K562 (cell line): ENCODE data around the gene GARNL3. TPM values are rescaled to one million over a fixed set of nuclear protein-coding genes. Genes with fewer than 3 reads are reported as not detected.

Experiments
- ATAC-seq: fragments of 200-7000 bp; cut with Tn5 transposase; 3 replicates; pipeline ENCODE4 v1.9.1; 2020; ENCODE audit warnings: moderate library complexity
- BruUV-seq: library from RNA; stranded (reverse); fragments of 400-500 nt; replicated peaks from 2 replicates; lab custom pipeline; 2021; lab: Mats Ljungman, UMichigan
- CTCF ChIA-PET: fragments of 300-600 bp; formaldehyde crosslinking; extraction: SDS; loops from one replicate; lab custom pipeline; 2021; ENCODE audit warnings: low intra/inter-chr PET ratio; lab: Yijun Ruan, JAX
- POLR2A ChIA-PET: fragments of 300-600, 350-650 bp; sonication (Branson Sonifier 250); formaldehyde crosslinking; extraction: SDS; loops from one replicate; lab custom pipeline; 2021; ENCODE audit warnings: antibody characterized with exemption, inconsistent platforms; lab: Yijun Ruan, JAX
- DNase-seq, 4 experiments: peaks; one replicate each; pipeline versions ENCODE4 v3.0.0 to v3.0.0-alpha.2; 2011 to 2018; ENCODE audit warnings: low spot score in 3 of 4, mixed read lengths in 3 of 4; ENCODE audit errors: extremely low read depth in 1 of 4
- FAIRE-seq: peaks from 2 replicates; lab custom pipeline; 2011; peaks lifted over from hg19 to GRCh38; lab: Jason Lieb, UNC
- H2AFZ ChIP-seq: 2 replicates; pipeline ENCODE4 v1.6.0; 2011; ENCODE audit warnings: low read depth, low read length, control low read depth, inconsistent platforms
- H3K27ac ChIP-seq: fragments of 200-600 bp; 3 replicates; pipeline ENCODE4 v1.8.0; 2011; ENCODE audit warnings: low read depth, mild to moderate bottlenecking, control low read depth, inconsistent platforms, low read length, moderate library complexity, mixed read lengths; ENCODE audit errors: extremely low read depth
- H3K27me3 ChIP-seq, 2 experiments: fragments of 300-600 bp in 1 of 2; 2 replicates in 1 of 2; 3 replicates in 1 of 2; pipeline versions ENCODE4 v1.6.0 to v1.8.0; 2011; ENCODE audit warnings: inconsistent platforms in 2 of 2, low read length in 2 of 2, mild to moderate bottlenecking in 1 of 2, mixed read lengths in 1 of 2, moderate library complexity in 1 of 2; ENCODE audit not compliant: control insufficient read depth in 2 of 2, insufficient read depth in 2 of 2
- H3K36me3 ChIP-seq: fragments of 300-600 bp; 3 replicates; pipeline ENCODE4 v1.8.0; 2011; ENCODE audit warnings: mild to moderate bottlenecking, low read length, inconsistent platforms; ENCODE audit not compliant: control insufficient read depth, insufficient read depth
- H3K4me1 ChIP-seq, 2 experiments: fragments of 200-600 bp in 1 of 2; replicated peaks in 1 of 2; 2 replicates in 1 of 2; 3 replicates in 1 of 2; pipeline versions ENCODE4 v1.5.1 to v1.8.0; 2011; ENCODE audit warnings: inconsistent platforms in 2 of 2, low read length in 2 of 2, mild to moderate bottlenecking in 1 of 2, mixed read lengths in 1 of 2, moderate library complexity in 1 of 2; ENCODE audit not compliant: control insufficient read depth in 2 of 2, insufficient read depth in 2 of 2
- H3K4me2 ChIP-seq: 2 replicates; pipeline ENCODE4 v1.6.1; 2011; ENCODE audit warnings: low read length, control low read depth, inconsistent platforms, mixed read lengths; ENCODE audit not compliant: insufficient read depth
- H3K4me3 ChIP-seq: fragments of 200-600 bp; sonication (generic), shearing (Covaris generic); 2 replicates; pipeline ENCODE4 v1.5.1; 2016; ENCODE audit warnings: control low read depth, inconsistent platforms
- H3K79me2 ChIP-seq: fragments of 200-600 bp; 3 replicates; pipeline ENCODE4 v1.8.0; 2011; ENCODE audit warnings: low read length, inconsistent platforms; ENCODE audit not compliant: control insufficient read depth, insufficient read depth
- H3K9ac ChIP-seq, 2 experiments: 2 replicates each; pipeline versions ENCODE4 v1.6.0 to v1.6.1; 2011; ENCODE audit warnings: low read depth in 2 of 2, low read length in 2 of 2, control low read depth in 1 of 2, inconsistent platforms in 1 of 2, mild to moderate bottlenecking in 1 of 2, mixed read lengths in 1 of 2; ENCODE audit not compliant: insufficient read depth in 1 of 2
- H3K9me1 ChIP-seq: one replicate; pipeline ENCODE4 v1.6.0; 2011; ENCODE audit warnings: inconsistent platforms, mild to moderate bottlenecking, low read length, moderate library complexity; ENCODE audit not compliant: control insufficient read depth, insufficient read depth
- H3K9me3 ChIP-seq: replicated peaks from 2 replicates; pipeline ENCODE4 v1.5.1; 2011; ENCODE audit warnings: low read depth, low read length, inconsistent platforms; ENCODE audit not compliant: control insufficient read depth, insufficient read depth
- H4K20me1 ChIP-seq: replicated peaks from 2 replicates; pipeline ENCODE4 v1.6.1; 2011; ENCODE audit warnings: low read length, inconsistent platforms, mixed read lengths; ENCODE audit not compliant: control insufficient read depth, insufficient read depth
- WGBS: fragments of 100-300 bp; shearing (Covaris generic); methylation state at CpG from one replicate; pipeline ENCODE4 v1.1.6; 2016; ENCODE audit warnings: low coverage, mixed read lengths; ENCODE audit not compliant: insufficient coverage; ENCODE audit errors: missing lambda C conversion rate; 5-methylcytosine and 5-hydroxymethylcytosine counted together
- in situ Hi-C: fragments of 300-500 bp; cut with MboI; formaldehyde crosslinking; loops from 4 replicates; pipeline ENCODE4 v1.15.0; 2018; ENCODE audit warnings: inconsistent platforms, mixed read lengths
- intact Hi-C: fragments of 100-400 bp; cut with micrococcal nuclease; formaldehyde crosslinking; loops from 2 replicates; pipeline ENCODE4 v1.14.2; 2022
- polyA plus RNA-seq, 8 experiments: library from polyadenylated mRNA; depleted of rRNA in 4 of 8; stranded (reverse) in 5 of 8; unstranded in 3 of 8; fragments of >200 nt; fragmentation: Nextera tagmentation in 2 of 8; fragmentation: Illumina TruSeq in 1 of 8; extraction: Ambion mirVana in 2 of 8; extraction: Trizol in 1 of 8; gene quantifications; 2 replicates each; pipeline versions ENCODE4 v1.2.1 to v1.2.3, GENCODE V29; 2011 to 2014; ENCODE audit warnings: inconsistent platforms in 1 of 8, missing spikeins in 1 of 8
- total RNA-seq, 7 experiments: library from RNA; depleted of rRNA in 6 of 7; stranded (reverse); fragments of >200 nt in 6 of 7; fragmentation: Illumina TruSeq in 2 of 7; extraction: Trizol in 2 of 7; gene quantifications; 2 replicates each; pipeline versions ENCODE4 v1.2.1 to v1.2.3, GENCODE V29; 2011 to 2021; ENCODE audit warnings: low replicate concordance in 1 of 7
- TF ChIP-seq, protein P1 (sequence below), 3 experiments: IDR thresholded peaks in 2 of 3; conservative IDR thresholded peaks in 1 of 3; 2 replicates each; pipeline ENCODE4 v1.5.1; 2011 to 2012; ENCODE audit warnings: low read length in 3 of 3, mild to moderate bottlenecking in 3 of 3, control low read depth in 2 of 3, improper control_type of control experiment in 1 of 3, inconsistent platforms in 1 of 3, low read depth in 1 of 3, mixed read lengths in 1 of 3, moderate library complexity in 1 of 3; ENCODE audit not compliant: insufficient read depth in 2 of 3
- TF ChIP-seq, protein P2 (sequence below): fragments of 450-650 bp; IDR thresholded peaks from 2 replicates; pipeline ENCODE4 v1.6.1; 2016; ENCODE audit warnings: missing biosample characterization, missing genetic modification characterization

GARNL3 gene
- total and polyA plus RNA-seq, 9 of the 15 experiments (the other 6 are each of a cell fraction or from before 2014, with no cell fraction given): 0.35 to 2.7 (median 1.6) TPM

DNA sequence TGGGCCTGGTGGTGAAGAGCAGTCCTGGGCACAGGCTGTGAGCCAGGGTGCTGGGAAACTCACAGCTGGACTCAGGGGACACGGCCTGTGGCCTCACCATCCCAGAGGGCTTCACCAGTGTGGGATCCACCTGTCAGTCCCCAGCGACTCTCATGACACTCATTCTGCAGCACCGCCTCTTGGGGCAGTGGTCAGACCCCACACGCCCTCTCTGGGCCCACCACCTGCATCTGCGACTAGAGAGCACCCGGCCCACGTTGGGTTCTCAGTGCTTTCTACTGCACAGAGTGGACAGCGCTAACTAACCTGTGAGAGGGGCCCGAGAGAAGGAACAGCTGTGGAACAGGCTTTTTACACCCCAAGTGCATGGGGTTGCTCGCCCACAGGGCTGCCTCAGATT lies 45.8 kb upstream of the GARNL3 start:
- intact Hi-C loops: loop anchor here (5.0 kb wide), 2 partner anchors 178 to 278 kb away; partner anchors contain the start of gene SLC2A8

More for the DNA sequence above, 45.8 kb upstream of the GARNL3 start:
- ATAC-seq: peak; percentile 23; the same call in 1 of the 3 replicates
- Histone ChIP-seq H3K27me3 (peaks cover 25 to 69% of the 10 kb centered on the region in 2 experiments; a peak in 4 of 5 replicates), H3K4me2 (no peak overlapping the region), H3K9ac (no peak overlapping the region), H3K79me2 (no peaks in the 10 kb centered on the region), H3K9me1 (peaks cover 2% of the 10 kb centered on the region), H3K4me1 (peaks cover 2 to 5% of the 10 kb centered on the region in 2 experiments; a peak in 4 of 5 replicates), H4K20me1 (no peaks in the 10 kb centered on the region), H3K36me3 (no peaks in the 10 kb centered on the region), H3K4me3 (no peak overlapping the region), H3K27ac (no peak overlapping the region), H3K9me3 (no peaks in the 10 kb centered on the region), H2AFZ (no peak overlapping the region)
- TF ChIP-seq, protein P1, sequence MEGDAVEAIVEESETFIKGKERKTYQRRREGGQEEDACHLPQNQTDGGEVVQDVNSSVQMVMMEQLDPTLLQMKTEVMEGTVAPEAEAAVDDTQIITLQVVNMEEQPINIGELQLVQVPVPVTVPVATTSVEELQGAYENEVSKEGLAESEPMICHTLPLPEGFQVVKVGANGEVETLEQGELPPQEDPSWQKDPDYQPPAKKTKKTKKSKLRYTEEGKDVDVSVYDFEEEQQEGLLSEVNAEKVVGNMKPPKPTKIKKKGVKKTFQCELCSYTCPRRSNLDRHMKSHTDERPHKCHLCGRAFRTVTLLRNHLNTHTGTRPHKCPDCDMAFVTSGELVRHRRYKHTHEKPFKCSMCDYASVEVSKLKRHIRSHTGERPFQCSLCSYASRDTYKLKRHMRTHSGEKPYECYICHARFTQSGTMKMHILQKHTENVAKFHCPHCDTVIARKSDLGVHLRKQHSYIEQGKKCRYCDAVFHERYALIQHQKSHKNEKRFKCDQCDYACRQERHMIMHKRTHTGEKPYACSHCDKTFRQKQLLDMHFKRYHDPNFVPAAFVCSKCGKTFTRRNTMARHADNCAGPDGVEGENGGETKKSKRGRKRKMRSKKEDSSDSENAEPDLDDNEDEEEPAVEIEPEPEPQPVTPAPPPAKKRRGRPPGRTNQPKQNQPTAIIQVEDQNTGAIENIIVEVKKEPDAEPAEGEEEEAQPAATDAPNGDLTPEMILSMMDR (IDR thresholded peaks at IDR 0.05 in 2 of 3, conservative IDR thresholded peaks at IDR 0.05 in 1 of 3; ENCODE audit: insufficient read depth in 2 of 3, low read depth in 1 of 3, low read length in 3 of 3): 0 out of 6 replicates have a peak, but pooled peaks of 1 of the 3 experiments have one; percentile 10
- TF ChIP-seq, protein P2, sequence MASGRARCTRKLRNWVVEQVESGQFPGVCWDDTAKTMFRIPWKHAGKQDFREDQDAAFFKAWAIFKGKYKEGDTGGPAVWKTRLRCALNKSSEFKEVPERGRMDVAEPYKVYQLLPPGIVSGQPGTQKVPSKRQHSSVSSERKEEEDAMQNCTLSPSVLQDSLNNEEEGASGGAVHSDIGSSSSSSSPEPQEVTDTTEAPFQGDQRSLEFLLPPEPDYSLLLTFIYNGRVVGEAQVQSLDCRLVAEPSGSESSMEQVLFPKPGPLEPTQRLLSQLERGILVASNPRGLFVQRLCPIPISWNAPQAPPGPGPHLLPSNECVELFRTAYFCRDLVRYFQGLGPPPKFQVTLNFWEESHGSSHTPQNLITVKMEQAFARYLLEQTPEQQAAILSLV (tag): no peak
- FAIRE-seq: no peak
- 8% methylated on average over 10 of the region's 10 CpGs for WGBS
- in situ Hi-C loops: loop anchor here (10.0 kb wide), 1 partner anchor 706 kb away; no protein-coding TSS in a partner anchor
- DNase-seq: no peak
- no TSS peak for BruUV-seq
- ChIA-PET POLR2A (interaction anchor here (1.4 kb wide), 1 partner anchor 8 kb away, joined by 3 read pairs; no protein-coding TSS in a partner anchor), CTCF (no interaction called here)
